ENCODE measurements around the gene AQP5.

DNA sequence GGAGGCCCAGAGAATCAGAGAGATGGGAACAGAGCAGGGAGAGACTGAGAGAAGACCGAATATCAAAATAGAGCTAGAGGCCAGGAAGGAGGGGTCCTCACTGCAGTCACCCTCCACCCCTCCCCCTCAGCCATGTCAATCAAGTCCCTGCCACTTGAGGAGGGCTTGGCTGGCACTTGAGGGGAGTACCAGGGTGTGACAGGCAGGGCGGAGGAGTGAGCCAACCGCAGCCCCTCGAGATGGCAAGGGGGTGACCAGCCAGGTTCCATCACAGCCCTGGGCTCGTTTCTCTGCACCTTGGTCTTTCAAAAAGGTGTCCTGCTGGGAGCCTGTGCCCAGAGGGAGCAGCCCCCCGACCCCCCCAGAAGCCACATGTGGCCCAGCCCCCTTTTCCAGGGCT lies 4.2 kb downstream of the AQP5 start:
- TF ChIP-seq, protein P1, sequence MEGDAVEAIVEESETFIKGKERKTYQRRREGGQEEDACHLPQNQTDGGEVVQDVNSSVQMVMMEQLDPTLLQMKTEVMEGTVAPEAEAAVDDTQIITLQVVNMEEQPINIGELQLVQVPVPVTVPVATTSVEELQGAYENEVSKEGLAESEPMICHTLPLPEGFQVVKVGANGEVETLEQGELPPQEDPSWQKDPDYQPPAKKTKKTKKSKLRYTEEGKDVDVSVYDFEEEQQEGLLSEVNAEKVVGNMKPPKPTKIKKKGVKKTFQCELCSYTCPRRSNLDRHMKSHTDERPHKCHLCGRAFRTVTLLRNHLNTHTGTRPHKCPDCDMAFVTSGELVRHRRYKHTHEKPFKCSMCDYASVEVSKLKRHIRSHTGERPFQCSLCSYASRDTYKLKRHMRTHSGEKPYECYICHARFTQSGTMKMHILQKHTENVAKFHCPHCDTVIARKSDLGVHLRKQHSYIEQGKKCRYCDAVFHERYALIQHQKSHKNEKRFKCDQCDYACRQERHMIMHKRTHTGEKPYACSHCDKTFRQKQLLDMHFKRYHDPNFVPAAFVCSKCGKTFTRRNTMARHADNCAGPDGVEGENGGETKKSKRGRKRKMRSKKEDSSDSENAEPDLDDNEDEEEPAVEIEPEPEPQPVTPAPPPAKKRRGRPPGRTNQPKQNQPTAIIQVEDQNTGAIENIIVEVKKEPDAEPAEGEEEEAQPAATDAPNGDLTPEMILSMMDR (conservative IDR thresholded peaks at IDR 0.05; ENCODE audit: low read length) = no peak
- TF ChIP-seq EZH2phosphoT487 (IDR thresholded peaks at IDR 0.05; ENCODE audit: borderline replicate concordance, low read depth, low read length) = no peak
